HepG2 (cell line): ENCODE data around the gene ELAVL4. TPM values are rescaled to one million over a fixed set of nuclear protein-coding genes. Genes with fewer than 3 reads are reported as not detected.

Experiments
- ATAC-seq: fragments of 200-7000 bp; cut with Tn5 transposase; 3 replicates; pipeline ENCODE4 v1.9.1; 2020; ENCODE audit warnings: mild to moderate bottlenecking, moderate library complexity
- BruUV-seq: library from RNA; stranded (reverse); fragments of 400-500 nt; replicated peaks from 2 replicates; lab custom pipeline; 2021; lab: Mats Ljungman, UMichigan
- CTCF ChIA-PET: fragments of 300-600 bp; formaldehyde crosslinking; extraction: SDS; loops from one replicate; lab custom pipeline; 2021; ENCODE audit warnings: low total read pairs, inconsistent platforms, low intra/inter-chr PET ratio; lab: Yijun Ruan, JAX
- POLR2A ChIA-PET: fragments of 350-600 bp; sonication (Branson Sonifier 250); formaldehyde crosslinking; loops from one replicate; lab custom pipeline; 2020; ENCODE audit warnings: antibody characterized with exemption, inconsistent platforms; lab: Yijun Ruan, JAX
- DNase-seq: peaks from one replicate; pipeline ENCODE4 v3.0.0-alpha.2; 2015; ENCODE audit warnings: low spot score
- FAIRE-seq: peaks from 3 replicates; lab custom pipeline; 2011; peaks lifted over from hg19 to GRCh38; lab: Jason Lieb, UNC
- H2AFZ ChIP-seq: one replicate; pipeline ENCODE4 v1.6.1; 2011; ENCODE audit warnings: low read length, inconsistent platforms
- H3K27ac ChIP-seq: fragments of 300-600 bp; 3 replicates; pipeline ENCODE4 v1.8.0; 2011; ENCODE audit warnings: mixed run types, mild to moderate bottlenecking, mixed read lengths, low read length, inconsistent platforms; ENCODE audit not compliant: insufficient read depth; ENCODE audit errors: extremely low read length
- H3K27me3 ChIP-seq, 2 experiments: fragments of 200-600 bp in 1 of 2; 2 replicates in 1 of 2; 3 replicates in 1 of 2; pipeline versions ENCODE4 v1.6.0 to v1.8.0; 2011; ENCODE audit warnings: low read length in 2 of 2, mild to moderate bottlenecking in 2 of 2, moderate library complexity in 2 of 2, inconsistent platforms in 1 of 2; ENCODE audit not compliant: insufficient read depth in 2 of 2, control insufficient read depth in 1 of 2
- H3K36me3 ChIP-seq, 2 experiments: fragments of 200-600 bp in 1 of 2; replicated peaks in 1 of 2; 2 replicates in 1 of 2; 3 replicates in 1 of 2; pipeline versions ENCODE4 v1.5.1 to v1.8.0; 2011; ENCODE audit warnings: low read length in 2 of 2, inconsistent platforms in 1 of 2; ENCODE audit not compliant: insufficient read depth in 2 of 2, control insufficient read depth in 1 of 2
- H3K4me1 ChIP-seq: 2 replicates; pipeline ENCODE4 v1.5.1; 2012; ENCODE audit warnings: low read length, inconsistent platforms; ENCODE audit not compliant: insufficient read depth
- H3K4me2 ChIP-seq: 2 replicates; pipeline ENCODE4 v1.6.0; 2011; ENCODE audit warnings: low read depth, low read length, inconsistent platforms
- H3K4me3 ChIP-seq, 3 experiments: fragments of 200-600 bp in 1 of 3; sonication (generic), shearing (Covaris generic) in 1 of 3; replicated peaks in 1 of 3; 2 replicates each; pipeline ENCODE4 v1.5.1; 2011 to 2016; ENCODE audit warnings: low read length in 3 of 3, inconsistent platforms in 2 of 3, low read depth in 2 of 3, mild to moderate bottlenecking in 2 of 3, control low read depth in 1 of 3, mixed read lengths in 1 of 3; ENCODE audit not compliant: insufficient read depth in 1 of 3
- H3K79me2 ChIP-seq: one replicate; pipeline ENCODE4 v1.6.1; 2011; ENCODE audit warnings: low read length, inconsistent platforms; ENCODE audit not compliant: insufficient read depth
- H3K9ac ChIP-seq: 2 replicates; pipeline ENCODE4 v1.6.0; 2011; ENCODE audit warnings: mild to moderate bottlenecking, low read depth, low read length, inconsistent platforms; ENCODE audit not compliant: insufficient read depth
- H3K9me3 ChIP-seq: 2 replicates; pipeline ENCODE4 v1.5.1; 2012; ENCODE audit warnings: mild to moderate bottlenecking, low read length
- H4K20me1 ChIP-seq: 2 replicates; pipeline ENCODE4 v1.6.0; 2011; ENCODE audit warnings: inconsistent platforms, mild to moderate bottlenecking, low read length, moderate library complexity; ENCODE audit not compliant: insufficient read depth
- CCAR2 ChIP-seq: fragments of 200-400 bp; formaldehyde crosslinking; optimal IDR thresholded peaks from 2 replicates; pipeline ENCODE3; 2018; ENCODE audit warnings: low read depth, mild to moderate bottlenecking, low read length, moderate library complexity
- CREB3 ChIP-seq: sonication (generic); formaldehyde crosslinking; IDR thresholded peaks from 2 replicates; pipeline ENCODE4 v1.5.0; 2020; ENCODE audit warnings: missing genetic modification reagents
- DPF2 ChIP-seq: sonication (generic); formaldehyde crosslinking; IDR thresholded peaks from 2 replicates; pipeline ENCODE4 v1.4.0; 2020; ENCODE audit warnings: mild to moderate bottlenecking, low read depth, missing genetic modification reagents, borderline replicate concordance
- FOSL1 ChIP-seq: sonication (generic); formaldehyde crosslinking; IDR thresholded peaks from 2 replicates; pipeline ENCODE4 v1.9.0; 2021; ENCODE audit warnings: missing genetic modification reagents, borderline replicate concordance
- FOXP4 ChIP-seq: sonication (generic); formaldehyde crosslinking; IDR thresholded peaks from 2 replicates; pipeline ENCODE4 v1.4.0; 2020; ENCODE audit warnings: missing genetic modification reagents
- GATAD1 ChIP-seq: IDR thresholded peaks from 2 replicates; pipeline ENCODE4 v1.6.1; 2016; ENCODE audit warnings: missing genetic modification reagents, missing compliant biosample characterization
- GRHL1 ChIP-seq: sonication (generic); formaldehyde crosslinking; conservative IDR thresholded peaks from 2 replicates; pipeline ENCODE4 v1.8.0; 2022; ENCODE audit warnings: missing genetic modification reagents
- JARID2 ChIP-seq: sonication (generic); formaldehyde crosslinking; IDR thresholded peaks from 2 replicates; pipeline ENCODE4 v1.8.1; 2023; ENCODE audit warnings: missing genetic modification reagents, inconsistent platforms; ENCODE audit not compliant: insufficient replicate concordance
- KAT2B ChIP-seq: fragments of 150-350 bp; IDR thresholded peaks from 2 replicates; pipeline ENCODE4 v1.6.1; 2014; ENCODE audit warnings: low read depth, low read length, borderline replicate concordance
- MYPOP ChIP-seq: sonication (generic); formaldehyde crosslinking; IDR thresholded peaks from 2 replicates; pipeline ENCODE4 v1.8.1; 2023; ENCODE audit warnings: mild to moderate bottlenecking, moderate library complexity, missing genetic modification reagents
- NCOR1 ChIP-seq: fragments of 200-600 bp; sonication (generic); IDR thresholded peaks from 2 replicates; pipeline ENCODE4 v1.7.0; 2017; ENCODE audit warnings: antibody characterized with exemption, low read length, borderline replicate concordance
- NR1H2 ChIP-seq: sonication (generic); formaldehyde crosslinking; IDR thresholded peaks from 2 replicates; pipeline ENCODE4 v1.8.1; 2022; ENCODE audit warnings: low read depth, missing genetic modification reagents, borderline replicate concordance
- RXRA ChIP-seq: sonication (generic); formaldehyde crosslinking; IDR thresholded peaks from 2 replicates; pipeline ENCODE4 v1.5.1; 2020; ENCODE audit warnings: missing genetic modification reagents
- SOX13 ChIP-seq, 3 experiments: fragments of 450-650 bp in 1 of 3; sonication (generic) in 1 of 3; formaldehyde crosslinking in 1 of 3; IDR thresholded peaks in 2 of 3; conservative IDR thresholded peaks in 1 of 3; 2 replicates each; pipeline versions ENCODE4 v1.5.0 to v1.6.1; 2016 to 2020; ENCODE audit warnings: antibody characterized with exemption in 1 of 3, mild to moderate bottlenecking in 1 of 3, missing compliant biosample characterization in 1 of 3, missing genetic modification reagents in 1 of 3, moderate library complexity in 1 of 3
- SP2 ChIP-seq: sonication (generic); formaldehyde crosslinking; IDR thresholded peaks from 2 replicates; pipeline ENCODE4 v1.5.1; 2020; ENCODE audit warnings: mild to moderate bottlenecking, missing genetic modification reagents
- ZBTB39 ChIP-seq: sonication (generic); formaldehyde crosslinking; IDR thresholded peaks from 2 replicates; pipeline ENCODE4 v1.5.0; 2020; ENCODE audit warnings: missing genetic modification reagents
- ZNF782 ChIP-seq: sonication (generic); formaldehyde crosslinking; IDR thresholded peaks from 2 replicates; pipeline ENCODE4 v1.4.0; 2020; ENCODE audit warnings: missing genetic modification reagents, mild to moderate bottlenecking, borderline replicate concordance
- WGBS: methylation state at CpG from one replicate; pipeline ENCODE4 v1.1.6; 2017; ENCODE audit warnings: low lambda C conversion rate; 5-methylcytosine and 5-hydroxymethylcytosine counted together
- in situ Hi-C: cut with HindIII; loops from 2 replicates; pipeline ENCODE4 v1.10.0; 2017; ENCODE audit warnings: low pct_unique_long_range_greater_than_20kb; ENCODE audit not compliant: extremely low pct_ligation_motif_present
- intact Hi-C: fragments of 100-400 bp; cut with micrococcal nuclease; formaldehyde crosslinking; loops from one replicate; pipeline ENCODE4 v1.10.0; 2022; ENCODE audit not compliant: unreplicated experiment
- polyA plus RNA-seq, 8 experiments: library from polyadenylated mRNA; depleted of rRNA in 3 of 8; stranded (reverse) in 7 of 8; unstranded in 1 of 8; fragments of >200 nt; fragmentation: Illumina TruSeq in 4 of 8; extraction: Trizol in 4 of 8; gene quantifications; 2 replicates each; pipeline versions ENCODE4 v1.2.1 to v1.2.3, GENCODE V29; 2011 to 2016; ENCODE audit warnings: low read depth in 4 of 8, missing spikeins in 1 of 8, mixed read lengths in 1 of 8; ENCODE audit not compliant: insufficient read depth in 1 of 8
- total RNA-seq, 5 experiments: library from RNA; depleted of rRNA; stranded (reverse); fragments of >200 nt; fragmentation: Illumina TruSeq; extraction: Trizol; gene quantifications; 2 replicates each; pipeline ENCODE4 v1.2.3, GENCODE V29; 2016; ENCODE audit warnings: low read depth in 1 of 5

Gene ELAVL4
- total and polyA plus RNA-seq, 2 of the 13 experiments (the other 11 are each of a cell fraction or from before 2014, with no cell fraction given), result not detected

- in situ Hi-C loops (no loop called here), intact Hi-C loops (no loop called here)
- no peak overlapping the region for H3K27ac ChIP-seq
- no peak overlapping the region for H2AFZ ChIP-seq
- no peaks in the 10 kb centered on the region for H3K79me2 ChIP-seq
- H3K9me3 ChIP-seq, result no peaks in the 10 kb centered on the region
- no peaks in the 10 kb centered on the region for H3K36me3 ChIP-seq
- no peak for DNase-seq
- no TSS peak for BruUV-seq
- CTCF ChIA-PET, result no interaction called here
- H3K4me3 ChIP-seq, result no peak overlapping the region
- H3K4me1 ChIP-seq, result no peaks in the 10 kb centered on the region
- POLR2A ChIA-PET, result no interaction called here
- WGBS, result 14% methylated on average over 1 of the region's 1 CpG
- H4K20me1 ChIP-seq, result no peaks in the 10 kb centered on the region
- H3K27me3 ChIP-seq, result no peaks in the 10 kb centered on the region; a peak in 1 of 5 replicates
- no peak for ATAC-seq
- H3K9ac ChIP-seq, result no peak overlapping the region
- FAIRE-seq, result no peak
- no peak overlapping the region for H3K4me2 ChIP-seq
- TF ChIP-seq CCAR2 (no peak), GATAD1 (CRISPR knock-in tag) (no peak), CREB3 (no peak), FOSL1 (CRISPR knock-in tag) (no peak), SP2 (CRISPR knock-in tag) (no peak), MYPOP (no peak), GRHL1 (CRISPR knock-in tag) (no peak), RXRA (no peak), SOX13 (IDR thresholded peaks at IDR 0.05) (no peak), SOX13 (CRISPR knock-in tag; conservative IDR thresholded peaks at IDR 0.05 in 1 of 2, IDR thresholded peaks at IDR 0.05 in 1 of 2) (no peak), ZBTB39 (CRISPR knock-in tag) (no peak), ZNF782 (CRISPR knock-in tag) (no peak), NR1H2 (CRISPR knock-in tag) (no peak), NCOR1 (no peak), DPF2 (CRISPR knock-in tag) (no peak), KAT2B (no peak), FOXP4 (no peak), JARID2 (CRISPR knock-in tag) (no peak)
Measured at GRCh38 chr1:50077273-50077672, 31.4 kb upstream of the ELAVL4 start.
